Neural progenitor cell (in vitro differentiated cells): ENCODE measurements around the gene GRIK3.

Experiments used
- EZH2 ChIP-seq: fragments of 200-600 bp; sonication (generic); IDR thresholded peaks from 2 replicates; pipeline ENCODE4 v1.6.1; 2017; ENCODE audit warnings: antibody characterized with exemption, mild to moderate bottlenecking, moderate library complexity
- EZH2phosphoT487 ChIP-seq: fragments of 200-600 bp; sonication (generic); IDR thresholded peaks from 2 replicates; pipeline ENCODE4 v1.6.1; 2017; ENCODE audit warnings: antibody characterized with exemption
- TF ChIP-seq, protein P1 (sequence below): fragments of 200-600 bp; sonication (generic); IDR thresholded peaks from 2 replicates; pipeline ENCODE4 v1.5.1; 2017; ENCODE audit warnings: antibody characterized with exemption, mild to moderate bottlenecking

DNA sequence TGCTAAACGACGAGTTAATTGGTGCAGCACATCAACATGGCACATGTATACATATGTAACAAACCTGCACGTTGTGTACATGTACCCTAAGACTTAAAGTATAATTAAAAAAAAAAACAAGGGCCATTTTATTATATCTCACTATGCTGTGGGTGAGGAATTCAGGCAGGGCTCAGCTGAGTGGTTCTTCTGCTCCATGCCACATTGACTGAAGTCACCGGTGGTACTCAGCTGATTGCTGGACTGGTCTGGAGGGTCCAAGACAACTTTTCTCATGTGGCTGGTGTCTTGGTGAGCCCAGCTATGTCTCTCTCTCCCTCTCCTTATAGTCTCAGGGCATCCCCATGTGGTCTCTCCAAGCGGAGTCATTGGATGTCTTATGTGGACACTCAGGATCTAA lies 275.0 kb downstream of the GRIK3 start:
- TF ChIP-seq EZH2 (no peak), EZH2phosphoT487 (no peak)
- TF ChIP-seq, protein P1, sequence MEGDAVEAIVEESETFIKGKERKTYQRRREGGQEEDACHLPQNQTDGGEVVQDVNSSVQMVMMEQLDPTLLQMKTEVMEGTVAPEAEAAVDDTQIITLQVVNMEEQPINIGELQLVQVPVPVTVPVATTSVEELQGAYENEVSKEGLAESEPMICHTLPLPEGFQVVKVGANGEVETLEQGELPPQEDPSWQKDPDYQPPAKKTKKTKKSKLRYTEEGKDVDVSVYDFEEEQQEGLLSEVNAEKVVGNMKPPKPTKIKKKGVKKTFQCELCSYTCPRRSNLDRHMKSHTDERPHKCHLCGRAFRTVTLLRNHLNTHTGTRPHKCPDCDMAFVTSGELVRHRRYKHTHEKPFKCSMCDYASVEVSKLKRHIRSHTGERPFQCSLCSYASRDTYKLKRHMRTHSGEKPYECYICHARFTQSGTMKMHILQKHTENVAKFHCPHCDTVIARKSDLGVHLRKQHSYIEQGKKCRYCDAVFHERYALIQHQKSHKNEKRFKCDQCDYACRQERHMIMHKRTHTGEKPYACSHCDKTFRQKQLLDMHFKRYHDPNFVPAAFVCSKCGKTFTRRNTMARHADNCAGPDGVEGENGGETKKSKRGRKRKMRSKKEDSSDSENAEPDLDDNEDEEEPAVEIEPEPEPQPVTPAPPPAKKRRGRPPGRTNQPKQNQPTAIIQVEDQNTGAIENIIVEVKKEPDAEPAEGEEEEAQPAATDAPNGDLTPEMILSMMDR = no peak
